ENCODE results near the gene CCDC68.

CCDC68 gene

DNA sequence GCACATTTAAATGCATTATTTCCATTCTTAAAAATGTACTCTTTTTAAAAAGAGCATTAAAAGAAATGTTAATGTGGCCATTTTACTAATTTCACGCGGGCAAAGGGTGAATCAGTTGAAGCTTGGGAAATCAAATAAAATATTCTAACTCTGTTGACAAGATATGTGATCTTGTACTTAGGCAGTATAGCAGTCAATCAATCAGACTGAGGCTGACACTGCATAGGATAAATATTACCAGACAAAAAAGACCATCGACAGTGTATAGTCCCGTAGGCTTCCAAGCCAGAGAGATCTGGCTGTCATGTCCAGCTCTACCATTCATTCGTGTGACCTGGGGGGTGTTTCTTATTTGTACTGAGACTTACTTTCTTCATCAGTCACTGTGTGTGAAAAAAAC, 39.8 kb upstream of the CCDC68 start:
- no peak for DNase-seq (ENCODE audit: low read depth)
- TF ChIP-seq, protein P1, sequence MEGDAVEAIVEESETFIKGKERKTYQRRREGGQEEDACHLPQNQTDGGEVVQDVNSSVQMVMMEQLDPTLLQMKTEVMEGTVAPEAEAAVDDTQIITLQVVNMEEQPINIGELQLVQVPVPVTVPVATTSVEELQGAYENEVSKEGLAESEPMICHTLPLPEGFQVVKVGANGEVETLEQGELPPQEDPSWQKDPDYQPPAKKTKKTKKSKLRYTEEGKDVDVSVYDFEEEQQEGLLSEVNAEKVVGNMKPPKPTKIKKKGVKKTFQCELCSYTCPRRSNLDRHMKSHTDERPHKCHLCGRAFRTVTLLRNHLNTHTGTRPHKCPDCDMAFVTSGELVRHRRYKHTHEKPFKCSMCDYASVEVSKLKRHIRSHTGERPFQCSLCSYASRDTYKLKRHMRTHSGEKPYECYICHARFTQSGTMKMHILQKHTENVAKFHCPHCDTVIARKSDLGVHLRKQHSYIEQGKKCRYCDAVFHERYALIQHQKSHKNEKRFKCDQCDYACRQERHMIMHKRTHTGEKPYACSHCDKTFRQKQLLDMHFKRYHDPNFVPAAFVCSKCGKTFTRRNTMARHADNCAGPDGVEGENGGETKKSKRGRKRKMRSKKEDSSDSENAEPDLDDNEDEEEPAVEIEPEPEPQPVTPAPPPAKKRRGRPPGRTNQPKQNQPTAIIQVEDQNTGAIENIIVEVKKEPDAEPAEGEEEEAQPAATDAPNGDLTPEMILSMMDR (conservative IDR thresholded peaks at IDR 0.05; ENCODE audit: low read depth, low read length) = no peak
- H3K4me3 ChIP-seq (ENCODE audit: low read depth, low read length) = no peak overlapping the region

DNA sequence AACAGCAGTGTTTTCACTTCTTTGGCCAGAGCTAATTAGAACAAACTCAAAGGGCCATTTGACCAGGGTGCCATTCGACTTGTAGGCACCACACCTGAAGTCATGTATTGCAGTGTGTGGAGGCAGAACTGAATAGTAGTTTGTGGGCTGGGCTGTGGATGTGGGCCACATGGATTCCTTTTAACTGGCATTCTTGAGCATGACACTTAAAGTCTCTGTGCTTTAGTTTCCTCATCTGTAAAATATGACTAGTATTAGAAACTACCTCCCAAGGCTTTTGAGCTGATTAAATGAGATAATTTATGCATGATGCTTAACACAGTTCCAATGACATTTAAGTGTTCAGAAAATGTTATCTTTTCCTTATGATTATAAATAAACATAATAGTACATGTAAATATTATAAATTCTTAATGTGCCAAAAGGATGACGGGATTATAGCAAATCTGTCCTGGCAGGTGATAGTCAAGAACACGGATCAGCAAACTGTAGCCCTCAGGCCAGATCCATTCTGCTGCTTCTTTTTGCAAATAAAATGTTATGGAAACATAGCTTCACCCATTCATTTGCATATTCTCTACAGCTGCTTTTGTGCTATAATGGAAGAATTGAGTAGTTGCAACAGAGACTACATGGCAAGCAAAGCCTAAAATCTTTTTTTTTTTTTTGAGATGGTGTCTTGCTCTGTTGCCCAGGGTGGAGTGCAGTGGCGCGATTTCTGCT, 36.3 kb upstream of the CCDC68 start:
- no peak for DNase-seq (ENCODE audit: low read depth)
- TF ChIP-seq, protein P1 (conservative IDR thresholded peaks at IDR 0.05; ENCODE audit: low read depth, low read length) = no peak
- H3K4me3 ChIP-seq (ENCODE audit: low read depth, low read length) = no peak overlapping the region

DNA sequence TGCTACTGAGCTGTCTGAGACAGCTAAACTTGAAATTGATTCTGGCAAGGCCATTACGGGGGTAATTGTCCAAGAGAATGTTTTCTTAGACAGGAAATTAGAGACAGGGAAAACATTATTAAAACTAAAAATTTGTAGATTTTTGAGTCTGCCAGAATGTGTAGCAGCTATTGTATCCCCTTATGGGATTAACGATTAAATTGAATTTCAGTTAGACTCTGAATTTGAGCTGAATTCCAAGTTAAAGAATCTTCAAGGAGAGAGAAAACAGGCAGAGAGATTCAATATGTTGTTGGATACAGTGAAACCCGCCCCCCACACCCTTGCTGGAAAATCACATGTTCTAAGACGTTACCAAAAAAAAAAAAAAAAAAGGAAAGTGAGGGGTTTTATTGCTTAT, 32.7 kb upstream of the CCDC68 start:
- DNase-seq (ENCODE audit: low read depth) = no peak
- TF ChIP-seq, protein P1 (conservative IDR thresholded peaks at IDR 0.05; ENCODE audit: low read depth, low read length) = no peak
- no peak overlapping the region for H3K4me3 ChIP-seq (ENCODE audit: low read depth, low read length)

DNA sequence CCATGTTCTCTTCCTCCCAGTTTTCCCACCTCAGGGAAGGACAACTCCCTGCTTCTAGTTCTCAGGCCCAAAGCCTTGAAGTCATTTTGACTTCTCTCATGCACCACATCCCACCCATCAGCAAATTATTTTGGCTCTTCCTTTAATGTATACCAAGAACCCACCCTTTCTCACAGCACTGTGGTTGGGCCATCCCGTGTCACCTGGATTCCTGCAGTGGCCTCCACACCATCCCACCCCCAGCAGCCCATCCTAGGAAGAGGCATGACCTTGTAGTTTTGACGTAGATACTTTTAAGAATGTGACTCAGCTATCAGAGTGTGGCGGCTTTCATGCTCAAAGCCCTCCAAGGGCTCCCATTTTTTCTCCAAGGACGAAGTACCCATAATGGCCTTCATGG, 25.6 kb upstream of the CCDC68 start:
- no peak for DNase-seq (ENCODE audit: low read depth)
- TF ChIP-seq, protein P1 (conservative IDR thresholded peaks at IDR 0.05; ENCODE audit: low read depth, low read length) = no peak
- no peak overlapping the region for H3K4me3 ChIP-seq (ENCODE audit: low read depth, low read length)

DNA sequence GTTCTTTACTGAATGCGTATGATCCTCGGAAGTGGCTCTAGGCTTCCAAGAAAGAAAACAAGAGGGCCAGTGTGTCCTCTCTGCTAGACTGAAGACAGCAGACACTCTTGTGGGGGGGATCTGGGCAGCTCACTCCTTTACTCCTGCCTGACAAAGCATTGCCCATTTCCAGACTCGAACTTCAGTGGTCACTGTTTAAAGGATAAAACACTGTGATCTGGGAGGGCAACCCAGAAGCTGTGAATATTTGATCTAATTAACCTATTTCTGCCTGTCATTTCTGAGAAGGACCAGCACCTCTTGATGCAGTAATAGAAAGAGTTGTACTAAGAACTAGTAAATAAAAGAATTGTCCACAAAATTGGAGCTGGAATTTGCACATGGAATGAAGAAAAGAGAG, 24.5 kb upstream of the CCDC68 start:
- TF ChIP-seq, protein P1 (conservative IDR thresholded peaks at IDR 0.05; ENCODE audit: low read depth, low read length) = no peak
- no peak overlapping the region for H3K4me3 ChIP-seq (ENCODE audit: low read depth, low read length)
- no peak for DNase-seq (ENCODE audit: low read depth)

DNA sequence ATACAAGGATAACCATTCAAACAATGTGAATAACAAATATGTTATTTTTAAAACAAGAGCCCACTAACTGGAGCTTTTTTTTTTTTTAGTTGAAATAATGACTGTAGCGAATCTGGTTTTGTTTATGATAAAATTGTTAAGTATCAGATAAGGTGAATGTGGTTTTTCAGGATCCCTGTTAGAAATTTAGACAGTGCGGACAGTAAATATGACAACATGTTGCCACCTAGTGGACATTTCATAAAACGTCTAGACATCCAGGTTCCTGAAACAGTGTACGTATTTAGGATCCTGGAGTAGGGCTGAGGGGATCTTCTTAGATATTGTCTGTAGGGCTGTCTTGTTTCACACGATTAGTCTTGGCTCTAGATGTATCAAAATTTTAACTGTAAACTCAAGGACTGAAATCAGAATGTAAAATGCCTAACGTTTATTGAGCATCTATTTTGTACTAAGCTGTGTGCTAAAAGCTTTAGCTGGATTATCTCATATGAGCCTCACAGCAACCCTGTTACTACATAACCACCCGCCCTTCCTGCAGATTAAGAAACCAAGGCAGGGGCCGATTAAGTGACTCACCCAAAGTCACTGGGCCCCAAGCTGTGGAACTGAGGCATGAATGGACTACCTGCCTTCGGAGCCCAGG, 23.9 kb upstream of the CCDC68 start:
- TF ChIP-seq, protein P1 (conservative IDR thresholded peaks at IDR 0.05; ENCODE audit: low read depth, low read length) = peak; percentile 60
- DNase-seq (ENCODE audit: low read depth) = peak; percentile 91

DNA sequence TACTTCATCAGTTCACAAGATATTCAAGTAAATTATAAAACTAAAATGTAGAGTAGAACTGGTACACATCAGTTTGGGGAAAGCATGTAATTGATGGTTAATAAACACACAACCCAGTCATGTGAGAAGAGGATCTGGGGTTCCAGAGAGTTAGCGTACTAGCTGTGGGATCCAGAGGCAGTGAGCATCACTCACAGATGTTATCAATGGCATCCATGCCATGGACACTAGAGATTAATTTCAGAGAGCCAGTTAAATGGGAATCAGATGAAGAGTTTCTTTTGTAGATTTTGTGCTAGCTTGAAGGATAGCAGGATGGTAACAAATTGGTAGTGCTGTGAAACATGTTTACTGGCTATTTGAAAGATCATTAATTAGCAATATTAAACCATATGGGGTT, 21.8 kb upstream of the CCDC68 start:
- no peak overlapping the region for H3K4me3 ChIP-seq (ENCODE audit: low read depth, low read length)
- no peak for DNase-seq (ENCODE audit: low read depth)
- TF ChIP-seq, protein P1 (conservative IDR thresholded peaks at IDR 0.05; ENCODE audit: low read depth, low read length) = no peak

More for the DNA sequence above, 23.9 kb upstream of the CCDC68 start:
- no peak overlapping the region for H3K4me3 ChIP-seq (ENCODE audit: low read depth, low read length)

Measured in choroid plexus epithelial cell (primary cell).